A673 (cell line): ENCODE results near the gene CPED1. TPM values are rescaled to one million over a fixed set of nuclear protein-coding genes. Genes with fewer than 3 reads are reported as not detected.

Experiments
- BruUV-seq: library from RNA; stranded (reverse); fragments of 400-500 nt; replicated peaks from 2 replicates; lab custom pipeline; 2021; lab: Mats Ljungman, UMichigan
- CTCF ChIA-PET: fragments of 300-600 bp; sonication (Branson Sonifier 250); formaldehyde crosslinking; loops from one replicate; lab custom pipeline; 2022; ENCODE audit warnings: antibody characterized with exemption; lab: Charles Lee
- POLR2A ChIA-PET: fragments of 300-600 bp; sonication (Branson Sonifier 250); formaldehyde crosslinking; loops from one replicate; lab custom pipeline; 2022; ENCODE audit warnings: antibody characterized with exemption; ENCODE audit not compliant: low non-redundant PET; lab: Charles Lee
- DNase-seq: peaks from one replicate; pipeline ENCODE4 v3.0.0-alpha.2; 2015; ENCODE audit warnings: low spot score
- H3K27ac ChIP-seq: fragments of 200-600 bp; sonication (generic); 2 replicates; pipeline ENCODE4 v1.5.1; 2016; ENCODE audit warnings: mixed run types, low read depth, mild to moderate bottlenecking, mixed read lengths, antibody characterized with exemption, low read length; ENCODE audit not compliant: poor library complexity, severe bottlenecking
- H3K27me3 ChIP-seq: fragments of 200-600 bp; sonication (generic); replicated peaks from 2 replicates; pipeline ENCODE4 v1.6.1; 2017; ENCODE audit warnings: mixed run types, low read depth, mild to moderate bottlenecking, mixed read lengths, antibody characterized with exemption, low read length; ENCODE audit not compliant: insufficient read depth, poor library complexity
- H3K36me3 ChIP-seq: fragments of 200-600 bp; sonication (generic); 2 replicates; pipeline ENCODE4 v1.6.1; 2016; ENCODE audit warnings: mixed run types, mild to moderate bottlenecking, mixed read lengths, antibody characterized with exemption, low read length; ENCODE audit not compliant: insufficient read depth, poor library complexity, severe bottlenecking
- H3K4me1 ChIP-seq: fragments of 200-600 bp; sonication (generic); 2 replicates; pipeline ENCODE4 v1.6.1; 2017; ENCODE audit warnings: mixed run types, mild to moderate bottlenecking, mixed read lengths, antibody characterized with exemption, low read length; ENCODE audit not compliant: insufficient read depth, poor library complexity, severe bottlenecking
- H3K4me3 ChIP-seq: fragments of 200-600 bp; sonication (generic); 2 replicates; pipeline ENCODE4 v1.5.1; 2016; ENCODE audit warnings: low read depth, mixed run types, mild to moderate bottlenecking, mixed read lengths, low read length; ENCODE audit not compliant: poor library complexity, severe bottlenecking
- H3K9me3 ChIP-seq: fragments of 200-600 bp; sonication (generic); 2 replicates; pipeline ENCODE4 v1.6.1; 2016; ENCODE audit warnings: mixed run types, low read depth, mild to moderate bottlenecking, mixed read lengths, antibody characterized with exemption, low read length; ENCODE audit not compliant: poor library complexity, severe bottlenecking
- EZH2 ChIP-seq: fragments of 200-600 bp; sonication (generic); IDR thresholded peaks from 2 replicates; pipeline ENCODE4 v1.6.1; 2017; ENCODE audit warnings: borderline replicate concordance, low read depth, mild to moderate bottlenecking, mixed read lengths, antibody characterized with exemption, low read length; ENCODE audit not compliant: poor library complexity, severe bottlenecking
- intact Hi-C: fragments of 100-400 bp; cut with micrococcal nuclease; formaldehyde crosslinking; loops from one replicate; pipeline ENCODE4 v1.10.0; 2022; ENCODE audit not compliant: unreplicated experiment
- total RNA-seq: library from RNA; stranded (reverse); gene quantifications from 2 replicates; pipeline ENCODE4 v1.2.3, GENCODE V29; 2021
- TF ChIP-seq, protein P1 (sequence below): fragments of 300-800, 200-600 bp; sonication (generic); conservative IDR thresholded peaks from 2 replicates; pipeline ENCODE4 v1.5.1; 2017; ENCODE audit warnings: low read depth, mild to moderate bottlenecking, antibody characterized with exemption, low read length, moderate library complexity, mixed read lengths

CPED1 gene
- total RNA-seq, 1 experiment from 2014 or later = 0.15 TPM

- Histone ChIP-seq H3K9me3 (no peaks in the 10 kb centered on the region), H3K27me3 (no peaks in the 10 kb centered on the region), H3K36me3 (no peaks in the 10 kb centered on the region), H3K4me3 (no peak overlapping the region), H3K27ac (no peak overlapping the region), H3K4me1 (no peaks in the 10 kb centered on the region)
- TF ChIP-seq, protein P1, sequence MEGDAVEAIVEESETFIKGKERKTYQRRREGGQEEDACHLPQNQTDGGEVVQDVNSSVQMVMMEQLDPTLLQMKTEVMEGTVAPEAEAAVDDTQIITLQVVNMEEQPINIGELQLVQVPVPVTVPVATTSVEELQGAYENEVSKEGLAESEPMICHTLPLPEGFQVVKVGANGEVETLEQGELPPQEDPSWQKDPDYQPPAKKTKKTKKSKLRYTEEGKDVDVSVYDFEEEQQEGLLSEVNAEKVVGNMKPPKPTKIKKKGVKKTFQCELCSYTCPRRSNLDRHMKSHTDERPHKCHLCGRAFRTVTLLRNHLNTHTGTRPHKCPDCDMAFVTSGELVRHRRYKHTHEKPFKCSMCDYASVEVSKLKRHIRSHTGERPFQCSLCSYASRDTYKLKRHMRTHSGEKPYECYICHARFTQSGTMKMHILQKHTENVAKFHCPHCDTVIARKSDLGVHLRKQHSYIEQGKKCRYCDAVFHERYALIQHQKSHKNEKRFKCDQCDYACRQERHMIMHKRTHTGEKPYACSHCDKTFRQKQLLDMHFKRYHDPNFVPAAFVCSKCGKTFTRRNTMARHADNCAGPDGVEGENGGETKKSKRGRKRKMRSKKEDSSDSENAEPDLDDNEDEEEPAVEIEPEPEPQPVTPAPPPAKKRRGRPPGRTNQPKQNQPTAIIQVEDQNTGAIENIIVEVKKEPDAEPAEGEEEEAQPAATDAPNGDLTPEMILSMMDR = no peak
- no peak for TF ChIP-seq EZH2
- CTCF ChIA-PET = no interaction called here
- intact Hi-C loops = no loop called here
- no TSS peak for BruUV-seq
- POLR2A ChIA-PET = no interaction called here
- no peak for DNase-seq
Observed at GRCh38 chr7:121169469-121169868, 181.0 kb downstream of the CPED1 start.

GRCh38 chr7:121172484-121172883 lies 184.0 kb downstream of the CPED1 start:
- no peaks in the 10 kb centered on the region for H3K9me3 ChIP-seq
- H3K36me3 ChIP-seq = no peaks in the 10 kb centered on the region
- H3K4me1 ChIP-seq = no peaks in the 10 kb centered on the region
- ChIA-PET CTCF (no interaction called here), POLR2A (no interaction called here)
- BruUV-seq = no TSS peak
- TF ChIP-seq EZH2 = no peak
- TF ChIP-seq, protein P1 = no peak
- no peak overlapping the region for H3K4me3 ChIP-seq
- H3K27me3 ChIP-seq = no peaks in the 10 kb centered on the region
- DNase-seq = no peak
- intact Hi-C loops = no loop called here
- H3K27ac ChIP-seq = no peak overlapping the region

- no peak overlapping the region for H3K4me3 ChIP-seq
- no TSS peak for BruUV-seq
- POLR2A ChIA-PET = no interaction called here
- TF ChIP-seq, protein P1 = no peak
- TF ChIP-seq EZH2 = no peak
- no peaks in the 10 kb centered on the region for H3K36me3 ChIP-seq
- no peak overlapping the region for H3K27ac ChIP-seq
- CTCF ChIA-PET = interaction anchor here (1.0 kb wide), 1 partner anchor 12 kb away, joined by 4 read pairs; no protein-coding TSS in a partner anchor
- H3K4me1 ChIP-seq = no peaks in the 10 kb centered on the region
- no peaks in the 10 kb centered on the region for H3K27me3 ChIP-seq
- DNase-seq = no peak
- intact Hi-C loops = no loop called here
- no peaks in the 10 kb centered on the region for H3K9me3 ChIP-seq
Observed at GRCh38 chr7:121175826-121176225, 187.3 kb downstream of the CPED1 start.
